ENCODE data around the gene GPX5.
"Not testable (repeated sequence)": the region's sequence is repeated elsewhere in the genome, so short reads cannot be mapped to it uniquely, and the experiment has no call there.

The GPX5 gene, protein sequence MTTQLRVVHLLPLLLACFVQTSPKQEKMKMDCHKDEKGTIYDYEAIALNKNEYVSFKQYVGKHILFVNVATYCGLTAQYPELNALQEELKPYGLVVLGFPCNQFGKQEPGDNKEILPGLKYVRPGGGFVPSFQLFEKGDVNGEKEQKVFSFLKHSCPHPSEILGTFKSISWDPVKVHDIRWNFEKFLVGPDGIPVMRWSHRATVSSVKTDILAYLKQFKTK

DNA sequence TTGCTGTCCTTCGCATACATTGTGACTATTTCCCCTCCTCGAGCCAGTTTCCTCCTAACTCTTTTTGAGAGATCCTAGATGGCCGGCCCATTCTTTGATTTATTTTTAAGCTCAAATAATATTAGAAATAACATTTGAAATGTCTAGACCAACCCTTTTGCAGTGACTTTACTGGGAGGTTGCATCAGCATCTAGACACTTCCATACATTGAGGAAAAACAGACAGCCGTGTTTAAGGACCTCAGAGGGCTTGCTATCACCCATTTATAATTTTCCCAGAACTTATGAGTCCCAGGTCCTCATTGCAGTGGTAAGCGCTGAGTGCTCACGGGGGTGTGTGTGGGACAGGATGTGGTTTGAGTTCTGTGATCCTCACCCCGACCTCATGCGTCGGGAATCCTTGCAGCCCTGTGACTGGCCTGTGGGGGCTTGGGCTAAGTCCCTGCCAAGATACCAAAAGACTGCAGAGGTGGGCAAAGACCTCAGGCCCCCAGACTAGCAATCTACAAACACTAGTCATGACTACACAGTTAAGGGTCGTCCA, at the start of gene GPX5:
TSS of gene GPX5 (plus strand) at position 386 of the 544 bp plus-strand sequence. CDS start at position 519, 133 bp downstream.
- no peak for DNase-seq

DNA sequence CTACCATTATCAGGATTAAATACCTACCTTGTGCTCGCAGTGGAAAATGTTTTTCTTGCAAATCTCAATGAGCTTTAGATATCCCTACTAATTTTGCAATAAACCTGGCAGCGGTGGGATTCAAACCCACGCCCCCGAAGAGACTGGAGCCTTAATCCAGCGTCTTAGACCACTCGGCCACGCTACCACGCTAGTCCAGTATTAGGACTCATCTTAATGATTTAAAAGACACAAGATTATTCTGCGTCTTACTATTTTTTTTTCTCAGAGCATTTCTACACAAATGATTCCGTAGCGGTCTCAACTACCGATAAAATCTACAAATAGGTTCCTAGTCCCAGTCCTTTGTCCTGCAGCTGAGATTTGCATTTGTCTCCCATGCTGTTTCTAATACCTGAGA, 47.2 kb upstream of the GPX5 start:
- no peak for DNase-seq

DNA sequence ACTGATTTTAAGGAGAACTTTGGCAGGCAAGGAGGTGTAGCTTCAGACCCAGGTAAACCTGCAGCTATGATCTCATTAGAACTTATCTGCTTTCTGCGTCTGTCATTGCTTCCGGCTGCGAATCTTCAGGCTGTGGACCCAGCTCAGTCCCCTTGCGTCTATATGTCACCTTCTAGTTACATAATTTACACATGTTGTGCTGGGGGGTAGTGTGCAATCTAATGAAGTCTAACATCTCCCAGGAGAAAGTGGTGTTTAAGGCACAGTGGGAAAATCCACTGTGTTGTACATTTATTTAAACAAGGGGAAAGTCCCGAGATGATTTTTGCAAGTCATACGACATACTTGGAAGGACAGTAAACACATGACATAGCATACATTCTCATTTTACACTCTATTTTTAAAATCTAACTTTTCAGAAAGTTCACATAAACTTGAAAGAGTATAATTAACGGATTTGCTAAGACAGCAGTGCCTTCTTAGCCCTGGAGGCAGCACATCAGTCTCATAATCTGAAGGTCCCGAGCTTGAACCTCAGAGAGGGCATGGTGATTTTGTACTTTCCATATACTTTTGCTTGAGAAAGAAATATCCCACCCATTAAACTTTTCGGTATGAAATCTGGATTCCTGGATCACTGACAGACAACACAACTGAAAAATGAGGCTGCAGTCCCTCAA, 45.3 kb upstream of the GPX5 start:
- no peak for DNase-seq

DNA sequence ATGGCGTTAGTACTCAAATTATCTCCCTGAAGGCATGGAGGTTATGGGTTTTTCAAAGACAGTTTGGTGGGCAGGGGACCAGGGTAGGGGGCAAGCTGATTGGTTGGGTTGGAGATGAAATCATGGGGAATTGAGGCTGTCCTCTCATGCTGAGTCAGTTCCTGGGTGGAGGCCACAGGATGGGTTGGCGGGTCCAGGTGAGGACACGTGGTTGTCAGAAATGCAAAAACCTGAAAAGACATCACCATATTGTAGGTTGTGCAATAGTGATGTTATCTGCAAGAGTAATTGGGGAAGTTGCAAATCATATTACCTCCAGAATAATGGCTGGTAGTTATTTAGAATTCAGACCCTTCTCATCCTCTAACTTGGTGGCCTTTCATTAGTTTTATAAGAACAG, 40.2 kb upstream of the GPX5 start:
- DNase-seq, result no peak

DNA sequence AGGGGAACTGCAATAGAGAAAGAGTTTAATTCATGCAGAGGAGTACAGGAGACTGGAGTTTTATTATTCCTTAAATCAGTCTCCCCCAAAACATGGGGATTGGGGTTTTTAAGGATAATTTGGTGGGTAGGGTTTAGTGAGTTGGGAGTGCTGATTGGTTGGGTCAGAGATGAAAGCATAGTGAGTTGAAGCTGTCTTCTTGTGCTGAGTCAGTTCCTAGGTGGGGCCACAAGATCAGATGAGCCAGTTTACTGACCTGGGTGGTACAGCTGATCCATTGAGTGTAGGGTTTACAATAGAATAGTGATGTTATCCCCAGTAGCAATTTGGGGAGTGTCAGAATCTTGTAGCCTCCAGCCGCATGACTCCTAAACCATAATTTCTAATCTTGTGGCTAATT, 39.1 kb upstream of the GPX5 start:
- no peak for DNase-seq

DNA sequence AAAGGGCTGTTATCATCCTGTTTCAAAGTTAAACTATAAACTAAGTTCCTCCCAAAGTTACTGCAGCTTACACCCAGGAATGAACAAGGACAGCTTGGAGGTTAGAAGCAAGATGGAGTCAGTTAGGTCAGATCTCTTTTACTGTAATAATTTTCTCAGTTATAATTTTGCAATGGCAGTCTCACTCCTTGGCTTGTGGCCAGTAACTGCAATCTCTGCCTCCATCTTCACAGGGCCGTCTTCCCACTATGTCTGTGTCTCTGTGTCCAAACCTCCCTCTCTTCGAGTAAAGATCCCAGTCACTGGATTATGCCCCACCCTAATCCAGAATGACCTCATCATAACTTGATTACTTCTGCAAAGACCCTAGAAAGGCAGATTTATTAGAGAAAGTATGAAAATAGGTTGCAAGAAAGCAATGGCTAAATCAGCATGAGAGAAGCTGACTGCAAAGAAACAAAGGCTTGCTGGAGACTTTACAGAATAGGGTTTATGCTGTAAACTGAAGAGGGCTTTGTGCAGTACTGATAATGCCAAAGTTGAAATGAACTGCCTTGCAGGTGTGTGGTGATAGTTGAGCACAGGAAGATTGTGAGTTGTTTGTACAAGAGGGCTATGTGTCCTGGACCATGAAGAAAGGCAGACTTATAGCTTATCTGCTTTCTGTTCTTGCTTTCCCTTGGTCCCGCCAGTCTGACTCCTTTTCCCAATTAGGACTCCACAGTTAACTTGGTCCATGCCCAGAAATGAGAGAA, 38.5 kb upstream of the GPX5 start:
- no peak for DNase-seq

DNA sequence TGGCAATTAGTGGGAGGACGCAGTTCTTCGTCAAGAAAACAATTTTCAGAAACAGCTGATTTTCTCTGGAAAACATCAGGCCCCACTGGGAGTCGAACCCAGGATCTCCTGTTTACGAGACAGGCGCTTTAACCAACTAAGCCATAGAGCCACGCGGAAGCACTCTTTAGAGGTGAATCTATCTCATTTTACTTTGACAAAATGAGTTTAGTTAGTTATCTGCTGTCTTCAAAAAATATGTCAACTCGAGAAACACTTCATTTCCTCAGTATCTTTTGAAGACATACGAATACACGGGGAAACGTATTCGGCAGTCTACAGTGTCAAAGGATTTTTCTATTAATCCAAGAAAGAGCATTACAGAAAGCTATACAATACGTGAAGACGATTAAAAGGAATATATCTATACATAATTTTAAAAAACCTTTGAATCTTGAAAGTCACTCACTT, 36.7 kb upstream of the GPX5 start:
- peak; percentile 37 to 39 for DNase-seq

DNA sequence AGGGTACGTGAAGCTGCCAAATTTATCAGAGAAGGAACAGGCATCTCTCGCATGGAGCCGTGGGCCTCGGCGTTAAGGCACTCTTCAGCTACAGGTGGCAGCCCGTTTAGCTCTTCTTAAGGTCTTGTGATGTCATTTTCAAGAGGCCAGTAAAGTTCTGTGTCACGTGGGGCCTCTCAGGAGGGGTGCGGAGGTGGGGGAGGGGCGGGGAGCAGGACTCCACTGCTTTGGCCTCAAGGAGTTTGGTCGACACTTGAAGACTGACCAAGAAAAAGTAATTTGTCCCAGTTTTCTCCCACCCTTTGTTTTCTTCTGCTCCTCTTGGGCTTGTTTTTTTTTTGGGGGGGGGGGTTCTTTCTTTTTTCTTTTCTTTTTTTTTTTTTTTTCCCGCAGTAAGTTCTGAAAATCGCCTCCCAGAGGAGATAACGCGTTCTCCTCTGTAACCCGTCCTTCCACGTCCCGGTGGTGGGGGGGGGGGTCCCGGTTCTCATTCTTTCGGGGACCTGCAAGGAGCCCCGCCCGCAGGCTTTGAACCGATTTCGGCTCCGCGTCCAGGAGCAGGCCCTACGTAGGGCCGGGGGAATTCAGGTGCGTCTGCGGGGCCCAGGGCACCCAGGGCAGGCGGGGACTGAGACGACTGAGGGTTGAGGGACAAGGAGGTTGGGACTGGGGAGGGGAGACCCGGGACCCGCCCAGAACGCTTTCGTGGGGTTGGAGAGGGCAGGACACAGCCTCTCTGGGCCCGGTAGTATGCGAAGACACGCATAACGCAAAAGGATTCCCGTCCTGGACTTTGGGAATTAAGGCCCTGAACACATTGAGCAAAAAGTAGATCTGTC, 36.1 kb upstream of the GPX5 start:
- DNase-seq, result peak; percentile 23 to 26

DNA sequence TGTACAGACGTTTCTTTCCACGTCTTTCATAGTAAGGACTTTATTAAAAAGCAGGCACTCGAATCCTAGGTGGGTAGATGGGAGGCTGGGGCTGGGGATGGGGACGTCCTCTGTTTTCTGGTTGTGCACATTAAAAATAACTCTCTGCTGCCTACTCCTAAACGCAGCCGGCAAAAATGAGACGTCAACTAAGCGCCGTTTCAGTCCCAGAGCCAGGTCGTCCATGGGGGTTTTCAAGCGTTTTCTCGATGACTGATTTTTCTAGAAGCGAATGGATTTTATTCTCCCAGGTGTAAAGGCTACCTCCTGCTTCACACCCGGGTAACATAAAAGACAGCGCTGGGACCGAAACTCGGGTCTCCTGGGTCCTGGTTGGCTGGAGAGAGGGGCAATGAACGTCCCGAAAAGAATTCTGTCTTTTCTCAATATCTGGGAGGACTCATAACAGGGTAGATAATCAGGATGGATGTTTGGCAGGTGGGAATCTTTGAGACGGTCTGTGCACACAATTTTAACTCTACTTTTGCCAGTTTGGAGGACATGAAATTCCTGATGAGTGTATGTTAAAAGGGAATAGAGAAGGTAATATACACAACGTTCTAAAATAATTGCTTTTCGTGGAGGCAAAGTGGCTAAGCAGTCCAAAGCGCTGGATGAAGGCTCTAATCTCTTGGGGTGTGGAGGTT, 35.3 kb upstream of the GPX5 start:
- no peak for DNase-seq

DNA sequence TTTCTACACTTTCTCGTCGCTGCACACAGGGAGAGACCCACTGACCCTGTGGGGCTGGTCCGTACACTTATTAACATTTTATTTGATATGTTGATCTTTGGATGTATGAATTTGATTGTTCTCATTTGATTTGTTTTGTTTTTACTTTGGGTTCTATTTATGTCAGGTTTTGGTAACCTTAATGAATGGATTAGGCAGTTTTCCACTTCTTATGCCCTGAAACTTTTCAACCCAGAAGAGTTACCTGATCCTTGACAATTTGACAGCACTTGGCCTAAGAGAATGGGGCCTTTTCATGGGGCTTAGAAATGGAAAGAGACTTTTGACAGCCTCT, 33.7 kb upstream of the GPX5 start:
- no peak for DNase-seq

DNA sequence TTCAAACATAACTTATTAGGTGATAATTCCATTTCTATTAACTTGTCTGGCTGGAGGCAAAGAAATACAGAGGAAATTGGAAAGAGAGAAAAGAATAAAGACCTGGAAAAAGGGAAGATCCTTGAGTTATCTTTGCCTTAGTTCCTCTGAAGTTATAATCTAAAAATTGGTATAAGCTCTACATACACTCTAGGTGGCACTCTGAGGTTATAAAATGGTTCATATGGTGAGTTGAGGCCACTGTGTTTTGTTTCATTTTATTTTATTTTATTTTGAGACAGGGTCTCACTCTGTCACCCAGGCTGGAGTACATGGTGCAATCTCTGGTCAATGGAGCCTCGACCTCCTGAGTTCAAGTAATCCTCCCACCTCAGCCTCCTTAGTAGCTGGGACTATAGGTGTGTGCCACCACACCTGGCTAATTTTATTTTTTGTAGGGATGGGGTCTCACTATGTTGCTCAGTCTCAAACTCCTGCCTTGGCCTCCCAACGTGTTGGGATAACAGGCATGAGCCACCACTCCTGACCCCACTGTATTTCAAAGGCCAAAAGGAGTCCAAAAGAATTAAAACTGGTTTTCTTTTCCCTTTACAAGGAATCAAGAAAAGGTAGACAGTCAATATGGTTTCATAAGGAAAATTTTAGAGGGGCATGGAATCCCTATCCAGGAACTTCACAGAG, 29.4 kb upstream of the GPX5 start:
- no peak for DNase-seq

DNA sequence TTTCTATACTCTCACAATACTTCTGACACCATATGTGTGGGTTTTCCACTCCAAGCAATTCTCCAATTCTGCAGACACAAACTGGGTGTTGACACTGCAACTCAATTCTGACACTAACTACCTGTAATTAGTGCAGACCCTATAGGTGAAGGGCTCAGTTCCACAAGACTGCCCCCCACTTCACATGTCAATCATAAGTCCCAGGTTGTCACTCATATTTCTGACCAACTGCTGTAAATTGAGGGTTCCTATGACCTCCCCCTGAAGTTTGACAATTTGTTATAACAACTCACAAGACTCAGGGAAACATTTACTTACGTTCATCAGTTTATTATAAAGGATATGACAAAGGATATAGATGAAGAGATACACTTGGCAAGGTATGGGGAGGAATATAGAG, 28.4 kb upstream of the GPX5 start:
- DNase-seq, result no peak

DNA sequence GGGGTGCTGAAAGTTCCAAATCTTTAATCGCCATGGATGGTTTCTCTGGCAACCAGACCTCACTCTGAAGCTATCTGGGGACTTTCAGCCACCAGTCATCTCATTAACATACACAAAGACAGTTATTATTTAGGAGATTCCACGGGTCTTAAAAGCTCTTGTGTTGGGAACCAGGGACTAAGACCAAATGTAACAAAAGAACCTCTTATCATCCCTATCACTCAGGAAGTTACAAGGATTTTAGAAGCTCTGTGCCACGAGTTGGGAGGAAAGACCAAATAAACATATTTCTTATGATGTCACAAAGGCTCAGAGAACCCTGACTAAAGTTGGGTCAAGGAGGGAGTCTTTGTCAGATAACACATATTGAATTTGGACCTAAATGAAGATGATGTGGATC, 27.8 kb upstream of the GPX5 start:
- no peak for DNase-seq

DNA sequence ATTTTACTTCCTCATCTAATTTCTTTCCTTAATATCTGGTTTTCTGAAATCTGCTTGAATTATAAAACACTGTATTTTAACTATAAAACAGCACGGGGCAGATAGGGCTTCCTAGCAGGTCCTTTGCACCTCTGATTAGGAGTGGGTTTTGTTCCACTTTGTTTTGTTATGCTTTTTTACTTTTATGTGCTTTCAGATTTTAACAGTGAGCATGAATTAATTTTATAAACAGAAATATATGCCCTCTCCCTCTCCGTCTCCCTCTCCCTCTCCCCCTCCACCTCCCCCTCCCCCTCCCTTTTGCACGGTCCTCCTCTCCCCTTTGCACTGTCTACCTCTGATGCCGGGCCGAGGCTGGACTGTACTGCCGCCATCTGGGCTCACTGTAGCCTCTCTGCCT, 24.4 kb upstream of the GPX5 start:
- no peak for DNase-seq

DNA sequence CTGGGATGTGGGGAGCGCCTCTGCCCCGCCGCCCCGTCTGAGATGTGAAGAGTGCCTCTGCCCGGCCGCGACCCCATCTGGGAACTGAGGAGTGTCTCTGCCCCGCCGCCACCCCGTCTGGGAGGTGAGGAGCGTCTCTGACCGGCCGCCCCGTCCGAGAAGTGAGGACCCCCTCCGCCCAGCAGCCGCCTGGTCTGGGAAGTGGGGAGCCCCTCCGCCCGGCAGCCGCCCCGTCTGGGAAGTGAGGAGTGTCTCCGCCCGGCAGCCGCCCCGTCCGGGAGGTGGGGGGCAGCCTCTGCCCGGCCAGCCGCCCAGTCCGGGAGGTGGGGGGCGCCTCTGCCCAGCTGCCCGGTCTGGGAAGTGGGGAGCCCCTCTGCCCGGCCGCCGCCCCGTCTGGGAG, 23.5 kb upstream of the GPX5 start:
- not testable (repeated sequence) for DNase-seq

DNA sequence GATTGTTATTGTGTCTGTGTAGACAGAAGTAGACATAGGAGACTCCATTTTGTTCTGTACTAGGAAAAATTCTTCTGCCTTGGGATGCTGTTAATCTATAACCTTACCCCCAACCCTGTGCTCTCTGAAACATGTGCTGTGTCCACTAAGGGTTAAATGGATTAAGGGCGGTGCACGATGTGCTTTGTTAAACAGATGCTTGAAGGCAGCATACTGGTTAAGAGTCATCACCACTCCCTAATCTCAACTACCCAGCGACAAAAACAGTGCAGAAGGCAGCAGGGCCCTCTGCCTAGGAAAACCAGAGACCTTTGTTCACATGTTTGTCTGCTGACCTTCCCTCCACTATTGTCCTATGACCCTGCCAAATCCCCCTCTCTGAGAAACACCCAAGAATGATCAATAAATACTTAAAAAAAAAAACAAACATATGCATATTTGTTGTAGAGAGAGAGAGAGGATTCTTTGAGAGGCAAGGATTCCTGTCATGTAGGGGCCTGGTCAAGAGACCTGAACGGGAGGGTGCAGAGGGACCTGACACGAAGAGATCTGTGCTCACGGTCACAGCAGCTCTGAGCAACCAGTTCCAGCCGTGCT, 22.9 kb upstream of the GPX5 start:
- not testable (repeated sequence) for DNase-seq

DNA sequence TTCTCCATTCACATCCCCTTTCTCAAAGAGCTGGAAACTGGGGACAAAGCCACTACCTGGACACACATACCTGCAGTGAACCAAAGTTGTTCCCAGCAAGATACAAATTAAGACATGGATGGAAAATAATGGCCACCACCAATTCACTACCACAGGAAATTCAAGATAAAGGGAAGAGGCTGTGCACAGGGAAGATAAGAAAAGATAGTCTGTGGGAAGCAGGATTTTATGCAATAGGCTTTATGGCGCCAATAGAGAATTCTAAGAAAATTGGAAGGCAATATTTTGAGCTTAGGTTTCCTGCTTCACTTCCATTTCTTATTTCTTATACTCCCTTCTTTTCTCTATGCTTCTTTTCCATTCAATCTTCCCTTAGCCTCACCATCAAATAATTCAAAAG, 19.9 kb upstream of the GPX5 start:
- no peak for DNase-seq

DNA sequence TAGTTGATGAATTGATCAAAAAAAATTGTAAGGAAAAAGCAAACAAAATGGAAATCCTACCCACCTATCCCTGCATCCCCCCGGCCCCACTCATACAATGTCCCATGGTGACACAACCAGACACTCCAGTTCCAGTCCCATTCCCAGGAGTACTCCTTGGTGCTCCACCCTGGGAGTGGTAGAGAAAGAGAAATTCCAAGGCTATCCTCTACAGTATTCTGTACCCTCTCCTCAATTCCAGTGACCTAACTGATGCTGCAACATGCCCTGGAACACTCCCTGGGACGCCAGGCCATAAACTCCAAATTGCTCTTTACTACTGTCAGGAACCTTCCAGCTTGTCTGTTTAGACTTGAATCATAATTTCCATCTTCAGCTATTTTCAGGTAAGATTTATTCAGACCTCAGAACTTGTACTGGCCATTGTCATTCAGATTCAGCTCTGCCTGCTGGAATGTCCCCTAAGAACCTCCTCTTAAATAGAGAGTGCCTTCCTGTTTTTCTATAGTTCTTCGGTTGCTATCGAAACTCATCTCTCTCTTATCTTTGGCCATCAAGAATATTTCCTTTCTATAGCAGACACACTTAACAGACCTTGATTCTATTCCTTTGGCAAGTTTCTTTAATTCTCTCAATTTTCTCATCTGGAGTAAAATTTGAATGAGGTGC, 18.7 kb upstream of the GPX5 start:
- no peak for DNase-seq

DNA sequence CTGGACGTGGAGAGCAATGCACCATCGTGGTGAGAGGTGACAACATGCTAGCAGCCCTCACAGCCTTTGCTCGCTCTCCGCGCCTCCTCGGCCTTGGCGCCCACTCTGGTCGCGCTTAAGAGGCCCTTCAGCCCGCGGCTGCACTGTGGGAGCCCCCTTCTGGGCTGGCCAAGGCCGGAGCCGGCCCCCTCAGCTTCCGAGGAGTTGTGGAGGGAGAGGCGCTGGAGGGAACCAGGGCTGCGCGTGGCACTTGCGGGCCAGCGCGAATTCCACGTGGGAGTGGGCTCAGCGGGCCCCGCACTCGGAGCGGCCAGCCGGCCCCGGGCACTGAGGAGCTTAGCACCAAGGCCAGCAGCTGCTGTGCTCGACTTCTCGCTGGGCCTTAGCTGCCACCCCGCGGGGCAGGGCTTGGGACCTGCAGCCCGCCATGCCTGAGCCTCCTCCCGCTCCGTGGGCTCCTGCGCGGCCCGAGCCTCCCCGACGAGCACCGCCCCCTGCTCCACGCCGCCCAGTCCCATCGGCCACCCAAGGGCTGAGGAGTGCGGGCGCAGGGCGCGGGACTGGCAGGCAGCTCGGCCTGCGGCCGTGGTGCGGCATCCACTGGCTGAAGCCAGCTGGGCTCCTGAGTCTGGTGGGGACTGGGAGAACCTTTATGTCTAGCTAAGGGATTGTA, 13.9 kb upstream of the GPX5 start:
- no peak for DNase-seq

DNA sequence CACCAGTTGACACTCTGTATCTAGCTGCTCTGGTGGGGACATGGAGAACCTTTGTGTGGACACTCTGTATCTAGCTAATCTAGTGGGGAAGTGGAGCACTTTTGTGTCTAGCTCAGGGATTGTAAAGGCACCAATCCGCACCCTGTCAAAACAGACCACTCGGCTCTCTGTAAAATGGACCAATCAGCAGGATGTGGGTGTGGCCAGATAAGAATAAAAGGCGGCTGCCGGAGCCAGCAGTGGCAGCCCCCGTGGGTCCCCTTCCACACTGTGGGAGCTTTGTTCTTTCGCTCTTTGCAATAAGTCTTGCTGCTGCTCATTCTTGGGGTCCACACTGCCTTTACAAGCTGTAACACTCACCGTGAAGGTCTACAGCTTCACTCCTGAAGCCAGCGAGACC, 13.3 kb upstream of the GPX5 start:
- not testable (repeated sequence) for DNase-seq

Measured in stimulated activated CD4-positive, alpha-beta T cell treated with anti-CD3 and anti-CD28 coated beads, Interleukin-2, amount 100 ng/mL, for 48 hours (primary cell).